Esophagus muscularis mucosa (tissue), 4 donors: Measurements from ENCODE around the gene PKP3. TPM values are rescaled to one million over a fixed set of nuclear protein-coding genes. Genes with fewer than 3 reads are reported as not detected.

Source experiments
- DNase-seq: peaks from one replicate; pipeline ENCODE4 v3.0.0-alpha.2; 2017; ENCODE audit errors: extremely low spot score
- H3K27ac ChIP-seq, 4 donors: fragments of 200-600 bp; sonication (generic); replicated peaks in 1 of 4; 1 replicate in 3 of 4; 2 replicates in 1 of 4; pipeline ENCODE4 v1.5.1; 2016 to 2019; ENCODE audit warnings: mild to moderate bottlenecking in 1 of 4
- H3K27me3 ChIP-seq, 4 donors: fragments of 200-600 bp; sonication (generic); one replicate each; pipeline versions ENCODE4 v1.5.1 to v1.6.0; 2016 to 2019
- H3K36me3 ChIP-seq, 4 donors: fragments of 200-600 bp; sonication (generic); one replicate each; pipeline ENCODE4 v1.5.1; 2016 to 2019
- H3K4me1 ChIP-seq, 4 donors: fragments of 200-600 bp; sonication (generic); one replicate each; pipeline ENCODE4 v1.5.1; 2016 to 2019
- H3K4me3 ChIP-seq, 4 donors: fragments of 200-600 bp; sonication (generic); 1 replicate in 2 of 4; 2 replicates in 2 of 4; pipeline ENCODE4 v1.5.1; 2016 to 2019; ENCODE audit warnings: mild to moderate bottlenecking in 4 of 4, moderate library complexity in 1 of 4
- H3K9me3 ChIP-seq, 4 donors: fragments of 200-600 bp; sonication (generic); 1 replicate in 3 of 4; 2 replicates in 1 of 4; pipeline ENCODE4 v1.5.1; 2016 to 2019
- CTCF ChIP-seq, 3 experiments: fragments of 200-600 bp in 2 of 3; fragments of 450-650 bp in 1 of 3; sonication (generic) in 2 of 3; IDR thresholded peaks; one replicate each; pipeline ENCODE4 v1.5.1; 2017 to 2019; ENCODE audit warnings: antibody characterized with exemption in 3 of 3, mild to moderate bottlenecking in 2 of 3, moderate library complexity in 1 of 3
- EP300 ChIP-seq: sonication (generic); formaldehyde crosslinking; IDR thresholded peaks from one replicate; pipeline ENCODE4 v1.6.1; 2017; ENCODE audit warnings: antibody characterized with exemption
- POLR2A ChIP-seq: fragments of 450-650 bp; IDR thresholded peaks from one replicate; pipeline ENCODE4 v1.6.1; 2017; ENCODE audit warnings: antibody characterized with exemption, moderate library complexity, mild to moderate bottlenecking, low read depth
- POLR2AphosphoS5 ChIP-seq, 2 donors: sonication (generic); formaldehyde crosslinking; IDR thresholded peaks; one replicate each; pipeline ENCODE4 v1.6.1; 2017; ENCODE audit warnings: antibody characterized with exemption in 2 of 2
- WGBS: methylation state at CpG from one replicate; pipeline ENCODE4 v1.1.5; 2018; 5-methylcytosine and 5-hydroxymethylcytosine counted together
- intact Hi-C: fragments of 100-400 bp; cut with DNase I; formaldehyde crosslinking; loops from one replicate; pipeline ENCODE4 v1.15.1; 2023
- total RNA-seq, 4 donors: library from RNA; depleted of rRNA; stranded (reverse); fragments of >200 nt; gene quantifications; one replicate each; pipeline versions ENCODE4 v1.1.0 to v1.2.1, GENCODE V29; 2016

PKP3 gene
- total RNA-seq, 4 donors from 2014 or later, result 0.17 to 1.1 (median 0.51) TPM

- no peaks in the 10 kb centered on the region for H3K36me3 ChIP-seq
- H3K27me3 ChIP-seq, result no peaks in the 10 kb centered on the region
- intact Hi-C loops, result no loop called here
- H3K4me3 ChIP-seq, result no peak overlapping the region
- WGBS, result 77% methylated on average over 6 of the region's 6 CpGs
- peaks cover 32 to 57% (median 53%) of the 10 kb centered on the region in 4 donors for H3K4me1 ChIP-seq
- H3K9me3 ChIP-seq, result peaks cover 0 to 11% (median 4%) of the 10 kb centered on the region in 4 donors
- no peak overlapping the region for H3K27ac ChIP-seq
- no peak for DNase-seq
- TF ChIP-seq POLR2A (no peak), CTCF (IDR thresholded peaks at IDR 0.05) (no peak), EP300 (no peak), POLR2AphosphoS5 (IDR thresholded peaks at IDR 0.05) (no peak)
Observed at GRCh38 chr11:356610-357009, 37.4 kb upstream of the PKP3 start.

GRCh38 chr11:357582-357981, 36.4 kb upstream of the PKP3 start:
- DNase-seq, result no peak
- Histone ChIP-seq H3K36me3 (no peaks in the 10 kb centered on the region), H3K4me3 (no peak overlapping the region), H3K4me1 (peaks cover 29 to 53% (median 48%) of the 10 kb centered on the region in 4 donors), H3K9me3 (peaks cover 0 to 11% (median 4%) of the 10 kb centered on the region in 4 donors), H3K27me3 (no peaks in the 10 kb centered on the region), H3K27ac (no peak overlapping the region)
- WGBS, result 85% methylated on average over 4 of the region's 4 CpGs
- intact Hi-C loops, result no loop called here
- TF ChIP-seq POLR2A (no peak), CTCF (IDR thresholded peaks at IDR 0.05) (no peak), EP300 (no peak), POLR2AphosphoS5 (IDR thresholded peaks at IDR 0.05) (no peak)

- H3K27ac ChIP-seq, result peak overlapping the region in 3 of 4 donors; percentile 49 to 74 (median 55)
- 42% methylated on average over 33 of the region's 34 CpGs for WGBS
- DNase-seq, result no peak
Observed at GRCh38 chr11:358129-358800, 35.7 kb upstream of the PKP3 start.

GRCh38 chr11:359181-359714, 34.8 kb upstream of the PKP3 start:
- peak overlapping the region in 2 of 4 donors; percentile 49 to 74 for H3K27ac ChIP-seq
- H3K4me1 ChIP-seq, result peaks cover 13 to 36% (median 31%) of the 10 kb centered on the region in 4 donors
- intact Hi-C loops, result loop anchor here (2.0 kb wide), 1 partner anchor 54 kb away; no protein-coding TSS in a partner anchor
- peaks cover 0 to 11% (median 4%) of the 10 kb centered on the region in 4 donors for H3K9me3 ChIP-seq
- H3K4me3 ChIP-seq, result no peak overlapping the region
- 77% methylated on average over 5 of the region's 5 CpGs for WGBS
- H3K27me3 ChIP-seq, result peaks cover 0 to 2% (median 0%) of the 10 kb centered on the region in 4 donors
- no peak for DNase-seq
- no peaks in the 10 kb centered on the region for H3K36me3 ChIP-seq
- no peak for TF ChIP-seq CTCF (IDR thresholded peaks at IDR 0.05)
- TF ChIP-seq EP300, result no peak
- TF ChIP-seq POLR2A, result no peak
- TF ChIP-seq POLR2AphosphoS5 (IDR thresholded peaks at IDR 0.05), result no peak

More at GRCh38 chr11:358129-358800, 35.7 kb upstream of the PKP3 start:
- intact Hi-C loops, result loop anchor here (2.0 kb wide), 1 partner anchor 53 kb away; no protein-coding TSS in a partner anchor
- Histone ChIP-seq H3K4me1 (peaks cover 22 to 46% (median 41%) of the 10 kb centered on the region in 4 donors), H3K27me3 (no peaks in the 10 kb centered on the region), H3K9me3 (peaks cover 0 to 11% (median 4%) of the 10 kb centered on the region in 4 donors), H3K36me3 (no peaks in the 10 kb centered on the region), H3K4me3 (peak overlapping the region in 1 of 4 donors; percentile 22)
- TF ChIP-seq EP300, result no peak
- TF ChIP-seq POLR2AphosphoS5 (IDR thresholded peaks at IDR 0.05), result peak in 1 of 2 donors; percentile 24
- TF ChIP-seq CTCF (IDR thresholded peaks at IDR 0.05), result no peak
- no peak for TF ChIP-seq POLR2A
